ENCODE results near the gene ETNPPL.
"Not testable (repeated sequence)": the region's sequence is repeated elsewhere in the genome, so short reads cannot be mapped to it uniquely, and the experiment has no call there.

ETNPPL gene

DNA sequence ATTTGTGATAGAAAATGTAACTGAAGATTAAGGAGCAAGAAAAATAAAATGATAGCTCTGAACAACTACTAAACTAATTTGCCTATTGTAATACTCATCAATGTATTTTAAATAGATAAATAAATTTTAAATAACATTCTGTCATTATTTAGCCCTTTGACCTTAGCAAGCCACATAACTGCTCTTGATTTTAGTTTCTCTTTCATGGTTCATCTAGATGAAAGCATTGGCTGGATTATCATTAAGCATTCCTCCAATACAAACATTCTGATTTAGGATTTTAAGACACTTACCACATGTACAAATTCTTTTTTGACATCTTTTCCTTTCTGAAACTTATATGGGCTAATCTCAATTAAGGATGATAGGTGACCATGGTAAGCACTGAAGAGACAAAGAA lies 8.5 kb downstream of the ETNPPL start:
- DNase-seq (ENCODE audit: low spot score): no peak

DNA sequence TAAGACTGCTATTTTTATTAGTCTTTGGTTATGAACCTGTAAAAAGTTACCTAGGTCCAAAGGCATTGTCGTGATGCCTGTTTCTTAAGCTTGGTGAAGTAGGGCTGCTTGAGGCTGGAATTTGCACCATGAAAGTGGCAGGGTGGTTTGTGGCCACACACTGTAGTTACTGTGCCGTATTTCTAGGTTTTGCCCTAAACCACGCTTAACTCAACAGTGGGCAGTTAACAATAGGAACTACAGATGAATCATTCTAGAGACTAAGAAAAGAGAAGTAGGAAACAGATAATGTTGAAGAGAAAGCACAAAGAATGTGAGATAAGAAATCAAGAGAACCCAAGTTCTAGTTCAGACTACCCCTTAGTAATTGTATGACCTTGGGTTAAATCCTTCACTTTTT lies 11.5 kb downstream of the ETNPPL start:
- no peak for DNase-seq (ENCODE audit: low spot score)

DNA sequence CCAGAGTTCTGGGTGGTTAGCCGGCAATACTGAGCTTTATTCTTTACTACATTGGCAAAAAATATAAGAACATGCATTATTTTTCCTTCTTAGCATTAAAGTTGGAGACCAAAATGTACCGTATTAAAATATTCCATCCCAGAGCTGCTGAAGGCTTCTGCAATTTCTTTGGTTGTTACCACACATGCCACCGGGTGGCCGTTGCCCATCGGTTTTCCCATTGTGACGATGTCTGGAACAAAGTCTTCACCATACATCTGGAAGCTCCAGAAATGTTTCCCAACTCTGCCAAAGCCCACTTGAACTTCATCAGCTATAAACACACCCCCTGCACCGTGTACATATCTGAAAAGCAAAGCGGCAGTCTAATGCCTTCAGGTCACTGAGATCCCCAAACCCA lies 13.7 kb downstream of the ETNPPL start:
- DNase-seq (ENCODE audit: low spot score): no peak

DNA sequence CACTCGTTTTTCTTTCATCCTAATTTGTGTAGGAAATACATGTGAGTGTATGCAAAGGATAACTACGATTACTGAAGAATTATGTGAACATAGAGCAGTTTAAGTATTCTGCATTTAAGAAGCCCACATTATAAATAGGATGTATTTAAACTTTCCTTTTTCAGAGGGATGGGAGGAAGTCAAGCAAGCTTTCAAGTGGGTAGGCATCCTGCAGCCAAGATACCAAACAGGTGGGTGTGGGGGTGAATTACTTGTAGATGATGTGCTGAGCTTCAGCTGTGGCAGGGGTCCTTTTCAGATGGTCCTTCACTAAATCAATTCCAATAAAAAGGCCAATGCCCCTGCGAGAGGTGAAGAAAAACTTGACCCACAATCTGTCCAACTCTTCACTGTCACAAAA lies 16.3 kb downstream of the ETNPPL start:
- DNase-seq (ENCODE audit: low spot score): no peak

DNA sequence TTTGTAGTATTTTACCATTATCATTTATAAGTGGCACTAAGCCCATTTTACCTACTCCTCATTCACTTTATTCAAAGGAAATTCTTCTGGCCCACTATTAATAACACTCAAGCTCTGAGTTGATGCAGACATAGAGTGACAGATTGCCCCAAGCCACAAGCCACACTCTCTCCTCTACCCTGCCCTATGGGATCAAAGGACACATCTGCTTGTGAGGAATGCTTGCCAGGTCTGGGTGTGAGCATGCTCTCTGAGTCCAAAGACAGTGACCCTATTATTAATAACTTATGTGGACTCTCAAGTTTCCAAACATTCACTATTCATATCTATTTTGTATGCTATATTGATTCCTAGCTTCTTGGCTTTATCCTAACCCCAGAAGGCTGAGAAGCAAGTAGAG lies 18.5 kb downstream of the ETNPPL start:
- no peak for DNase-seq (ENCODE audit: low spot score)

DNA sequence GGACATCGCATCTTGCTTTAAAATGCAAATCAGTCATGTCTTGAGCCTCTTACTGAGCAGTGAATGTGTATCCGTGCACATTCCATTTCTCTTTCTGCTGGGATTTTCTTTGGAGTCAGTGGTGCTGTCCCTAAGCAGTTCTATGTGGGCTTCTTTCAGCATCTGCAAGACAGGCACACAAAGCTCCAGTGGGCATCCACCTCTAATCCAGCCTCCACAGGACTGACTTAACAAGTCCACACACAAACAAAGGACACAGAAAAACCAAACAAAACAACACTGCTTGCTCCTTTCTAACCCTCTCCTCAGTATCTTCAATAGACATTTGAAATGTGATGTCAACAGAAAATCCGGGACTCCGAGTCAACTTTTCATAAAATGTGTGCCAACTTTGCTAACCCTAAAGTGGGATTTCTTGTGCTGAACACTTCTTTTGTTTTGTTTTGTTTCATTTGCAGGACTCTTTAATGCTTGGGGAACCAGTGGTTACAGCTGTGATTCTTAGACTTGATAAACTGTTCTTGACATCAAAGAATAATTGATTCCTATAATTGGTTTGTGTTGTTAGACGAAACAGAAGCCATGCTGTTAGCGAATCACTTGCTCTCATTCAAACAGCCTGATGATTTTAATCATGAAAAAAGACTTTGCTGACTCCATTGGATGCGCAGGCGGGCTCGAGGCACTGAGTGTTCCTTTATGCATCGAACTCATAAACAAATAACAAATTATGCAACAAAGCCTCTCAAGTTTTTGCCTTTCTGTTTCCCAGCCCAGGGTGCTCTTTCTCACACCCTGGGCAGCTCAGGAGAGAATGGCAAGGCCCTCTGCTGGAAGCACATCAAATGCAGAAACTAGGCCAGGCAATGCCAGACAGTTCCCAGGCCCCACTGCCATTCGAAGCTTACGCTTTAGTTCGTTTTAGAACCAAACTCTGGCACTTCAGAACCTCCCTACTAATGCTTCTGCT lies 20.1 kb downstream of the ETNPPL start:
- DNase-seq (ENCODE audit: low spot score): no peak

DNA sequence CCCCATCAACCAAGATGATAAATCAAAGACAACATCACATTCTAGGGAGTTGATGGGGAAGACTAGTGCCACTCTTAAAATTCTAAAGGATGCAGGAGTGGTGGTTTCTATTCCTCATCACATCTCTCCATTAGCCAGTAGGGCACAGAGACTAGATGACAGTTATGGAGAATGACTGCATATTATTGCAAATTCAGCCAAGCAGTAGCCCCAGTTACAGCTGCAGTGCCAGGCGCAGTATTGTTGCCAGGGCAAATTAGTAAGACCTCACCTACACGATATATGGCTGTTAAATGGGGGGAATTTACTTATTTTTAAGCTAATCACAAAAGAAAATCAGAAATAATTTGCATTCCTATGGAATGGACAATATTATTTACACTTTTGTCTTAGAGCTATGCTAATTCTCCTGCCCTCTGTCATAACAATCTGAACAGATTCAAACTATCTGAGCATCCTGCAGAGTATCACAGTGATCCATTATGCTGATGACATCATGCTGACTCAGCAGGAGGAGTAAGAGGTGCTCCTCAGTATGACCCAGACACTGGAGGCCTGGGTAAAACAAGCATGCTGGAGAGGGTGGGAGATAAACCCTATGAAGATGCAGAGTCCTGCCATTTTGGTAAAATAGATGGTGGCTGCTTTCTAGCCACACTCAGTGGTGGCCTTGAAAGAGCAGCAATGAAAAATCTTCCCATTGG lies 24.7 kb downstream of the ETNPPL start:
- no peak for DNase-seq (ENCODE audit: low spot score)

DNA sequence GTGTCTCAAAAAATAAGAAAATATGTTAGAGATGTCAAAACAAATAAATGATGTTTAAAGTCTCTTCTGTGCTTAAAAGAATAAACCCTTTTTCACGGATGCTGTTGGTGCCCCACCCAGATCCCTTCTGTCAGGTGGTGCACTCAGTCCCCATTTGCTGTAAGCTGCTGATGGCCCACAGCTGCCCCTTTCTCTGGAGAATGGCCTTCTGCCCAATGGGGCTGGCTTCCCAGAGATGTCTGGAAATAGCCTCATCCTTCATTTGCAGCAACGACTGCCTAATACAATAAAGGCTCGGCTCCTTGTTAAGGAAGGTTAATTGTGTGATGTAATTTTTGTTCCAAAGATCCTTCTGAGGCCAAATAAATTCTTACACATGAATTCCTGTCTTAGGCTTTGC lies 31.8 kb downstream of the ETNPPL start:
- no peak for DNase-seq (ENCODE audit: low spot score)

DNA sequence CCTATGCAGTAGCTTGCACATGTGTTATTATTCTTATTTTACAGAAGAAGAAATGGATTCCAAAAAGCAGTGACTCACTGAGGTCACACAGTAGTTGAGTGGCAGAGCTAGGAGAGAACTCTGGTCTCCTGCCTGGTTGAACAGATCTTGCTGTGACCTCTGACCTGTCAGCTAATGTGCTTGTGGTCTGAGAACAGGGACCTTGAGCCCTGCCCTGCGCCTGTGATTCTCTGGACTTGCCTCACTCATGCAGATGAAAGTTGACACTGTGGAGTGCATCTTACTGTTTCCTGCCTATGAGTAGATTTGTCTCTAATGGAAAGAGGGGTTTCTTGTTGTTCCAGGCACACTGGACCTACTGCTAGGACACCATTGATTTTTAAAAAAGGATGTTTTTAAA lies 32.3 kb downstream of the ETNPPL start:
- no peak for DNase-seq (ENCODE audit: low spot score)

DNA sequence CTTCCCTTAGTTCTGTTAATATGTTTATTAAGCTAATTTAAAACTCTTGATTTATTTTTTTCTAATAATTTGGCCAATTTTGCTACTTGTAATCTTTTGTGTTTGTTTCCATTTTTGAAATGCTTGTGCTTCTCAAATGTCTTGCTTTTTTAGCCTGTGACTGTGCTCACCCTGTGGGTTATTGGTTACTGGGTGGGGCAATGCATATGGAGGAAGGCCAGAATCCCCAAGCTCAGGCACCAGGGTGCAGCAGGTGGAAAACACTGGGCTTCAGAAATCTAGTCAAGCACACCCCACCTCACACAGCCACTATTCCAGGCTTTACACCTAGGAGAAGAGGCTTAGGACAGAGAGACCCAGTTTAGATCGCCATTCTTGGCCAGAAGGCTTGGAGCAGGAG lies 33.1 kb downstream of the ETNPPL start:
- no peak for DNase-seq (ENCODE audit: low spot score)

DNA sequence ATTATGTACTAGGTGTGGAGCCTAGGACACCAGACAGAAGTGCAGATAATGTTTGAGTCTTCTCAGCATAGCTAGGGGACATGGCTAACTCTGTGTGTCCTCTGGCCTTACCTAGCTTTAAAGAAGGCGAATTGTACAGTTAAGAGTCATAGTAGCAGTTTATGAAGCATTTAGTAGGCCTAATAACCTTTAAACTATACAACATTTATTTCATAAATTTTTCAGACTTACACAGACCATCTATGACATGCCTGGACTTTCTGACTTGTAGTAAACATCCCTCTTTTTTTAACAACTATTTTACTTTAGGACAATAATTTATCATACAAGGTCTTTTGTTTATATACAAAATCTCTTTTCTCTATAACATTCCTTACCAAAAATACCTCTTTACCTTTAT lies 37.4 kb downstream of the ETNPPL start:
- DNase-seq (ENCODE audit: low spot score): no peak

DNA sequence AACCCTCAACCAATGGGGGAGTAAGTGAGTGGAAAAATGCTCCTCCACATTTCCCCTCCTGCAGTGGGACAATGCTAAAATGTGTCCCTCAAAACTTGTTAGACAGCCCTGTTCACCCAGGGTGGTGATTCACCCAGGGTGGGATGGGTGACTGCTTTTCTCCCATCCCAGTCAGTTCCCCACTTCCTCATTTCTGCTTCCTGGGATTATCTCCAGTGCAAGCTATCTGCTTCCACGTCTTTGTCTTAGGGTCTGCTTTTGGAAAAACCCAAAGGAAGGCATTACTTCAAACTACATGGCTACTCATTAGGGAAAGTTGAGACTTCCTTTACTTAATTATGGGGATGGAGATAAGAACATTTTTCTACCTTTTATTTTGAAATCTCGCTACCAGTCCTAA lies 45.5 kb downstream of the ETNPPL start:
- no peak for DNase-seq (ENCODE audit: low spot score)

DNA sequence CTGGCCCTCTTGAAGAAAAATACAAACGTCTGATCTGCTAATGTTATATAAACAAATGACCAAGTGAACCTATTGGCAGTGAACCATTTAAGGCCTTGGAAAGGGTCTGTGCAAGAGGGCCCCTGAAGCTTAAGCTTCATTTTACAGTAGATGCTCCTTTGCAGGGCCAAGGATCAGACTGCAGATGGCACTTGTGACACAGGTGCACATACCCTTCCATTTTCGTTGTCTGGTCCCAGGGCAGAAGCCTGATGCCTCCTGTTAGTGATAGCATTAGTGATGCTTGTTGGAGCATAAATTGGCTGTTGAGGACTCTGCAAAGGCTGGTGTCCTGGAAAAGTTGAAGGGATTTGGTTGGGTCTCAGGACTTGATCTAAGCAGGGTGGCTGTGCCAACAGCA lies 46.5 kb downstream of the ETNPPL start:
- no peak for DNase-seq (ENCODE audit: low spot score)

DNA sequence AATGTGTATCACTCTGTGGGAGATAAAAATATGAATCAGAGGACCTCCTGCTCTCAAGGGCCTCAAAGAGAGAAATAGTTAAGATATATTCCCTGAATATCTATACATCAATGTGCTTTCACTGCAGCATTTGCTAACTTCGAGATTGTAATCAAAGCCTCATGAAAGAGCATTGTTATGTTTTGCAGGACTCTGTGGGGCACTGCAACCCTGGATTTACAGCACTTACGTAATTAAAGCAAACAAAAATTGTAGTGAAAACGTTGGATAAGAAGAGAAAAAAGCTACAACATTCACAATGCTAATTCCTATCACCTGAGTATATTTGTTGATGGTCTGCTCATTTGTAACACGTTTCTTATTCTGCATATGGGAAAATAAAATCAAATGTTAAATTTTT lies 48.0 kb downstream of the ETNPPL start:
- DNase-seq (ENCODE audit: low spot score): no peak

DNA sequence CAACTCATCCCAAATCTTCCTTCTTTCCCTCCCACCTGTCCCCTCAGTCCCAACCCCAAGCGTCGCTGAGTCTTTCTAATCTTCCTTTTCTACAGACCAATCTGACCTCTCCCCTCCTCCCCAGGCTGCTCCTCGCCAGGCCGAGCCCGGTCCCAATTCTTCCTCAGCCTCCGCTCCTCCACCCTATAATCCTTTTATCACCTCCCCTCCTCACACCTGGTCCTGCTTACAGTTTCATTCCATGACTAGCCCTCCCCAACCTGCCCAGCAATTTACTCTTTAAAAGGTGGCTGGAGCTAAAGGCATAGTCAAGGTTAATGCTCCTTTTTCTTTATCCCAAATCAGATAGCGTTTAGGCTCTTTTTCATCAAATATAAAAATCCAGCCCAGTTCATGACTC lies 52.3 kb downstream of the ETNPPL start:
- DNase-seq (ENCODE audit: low spot score): not testable (repeated sequence)

DNA sequence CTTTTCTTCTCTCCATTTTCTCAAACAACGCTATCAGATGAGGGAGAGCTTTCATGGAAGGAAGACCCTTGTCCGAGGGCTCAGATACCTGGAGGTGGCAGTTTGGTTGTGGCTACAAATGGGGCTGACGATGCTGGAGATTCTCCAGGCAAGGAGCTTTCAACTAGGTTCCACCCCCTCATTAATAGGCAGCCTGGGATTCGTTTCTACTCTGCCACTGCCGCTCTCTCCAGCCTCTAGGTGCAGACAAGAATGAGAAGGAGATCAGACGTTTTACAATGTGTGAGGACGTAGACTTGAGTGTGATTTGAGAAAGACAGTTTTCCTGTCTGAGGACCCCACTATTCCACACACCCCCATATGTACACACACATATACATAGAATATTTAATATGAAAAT lies 53.1 kb downstream of the ETNPPL start:
- DNase-seq (ENCODE audit: low spot score): no peak

DNA sequence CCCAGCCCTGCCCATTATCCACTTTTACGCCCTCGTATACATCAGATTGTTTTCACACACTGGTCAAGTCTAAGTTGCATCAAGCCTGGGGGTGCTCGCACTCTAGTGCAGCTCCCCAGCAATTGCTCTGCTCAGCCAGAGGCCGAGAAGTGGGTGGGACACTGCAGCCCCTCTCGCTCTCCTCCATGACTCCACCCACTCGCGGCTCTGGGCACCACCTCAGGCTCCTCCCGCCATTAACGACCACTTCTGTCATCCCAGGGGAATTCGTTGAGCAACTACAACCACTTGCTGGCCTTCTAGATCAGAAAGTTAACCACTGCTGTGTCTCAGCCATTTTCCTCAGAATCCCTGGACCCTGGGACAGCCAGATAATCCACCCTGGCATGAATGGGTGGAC lies 53.6 kb downstream of the ETNPPL start:
- DNase-seq (ENCODE audit: low spot score): no peak

DNA sequence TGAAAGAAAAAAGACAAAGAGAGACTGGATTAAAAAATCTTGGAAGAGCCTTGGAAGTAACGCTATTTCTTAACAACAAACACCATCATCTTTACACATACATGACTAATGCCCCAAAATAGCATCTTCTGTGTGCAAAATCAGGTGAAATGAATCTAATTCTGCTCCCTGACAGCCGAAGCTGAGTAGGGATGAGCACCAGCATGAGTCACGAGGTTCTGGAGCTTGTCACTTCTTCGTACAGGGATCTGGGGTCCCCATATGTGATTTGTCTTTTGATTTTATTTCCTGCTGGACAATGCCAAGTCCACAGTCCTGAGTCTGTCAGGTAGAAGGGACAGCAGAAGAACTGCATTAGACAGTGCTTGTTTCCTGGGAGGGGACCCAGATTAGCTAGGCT lies 56.6 kb downstream of the ETNPPL start:
- DNase-seq (ENCODE audit: low spot score): no peak

DNA sequence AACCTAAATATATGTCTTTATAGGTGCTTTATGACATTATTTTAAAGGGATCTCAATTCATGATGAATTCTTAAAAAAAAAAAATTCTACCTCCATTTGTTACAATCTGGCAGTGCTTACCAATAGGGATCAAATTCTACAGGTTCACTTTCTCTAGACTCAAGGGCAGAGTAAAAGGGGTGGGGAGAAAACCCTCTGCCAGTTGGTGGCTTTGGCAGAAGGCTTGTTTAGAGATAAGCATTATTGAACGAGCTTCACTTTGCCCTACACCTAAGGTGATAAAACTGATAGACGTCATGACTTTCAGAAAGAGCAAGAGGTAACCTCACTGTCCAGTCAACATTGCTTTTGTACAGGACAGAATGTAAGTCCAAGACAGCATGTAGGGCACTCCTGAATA lies 58.9 kb downstream of the ETNPPL start:
- no peak for DNase-seq (ENCODE audit: low spot score)

DNA sequence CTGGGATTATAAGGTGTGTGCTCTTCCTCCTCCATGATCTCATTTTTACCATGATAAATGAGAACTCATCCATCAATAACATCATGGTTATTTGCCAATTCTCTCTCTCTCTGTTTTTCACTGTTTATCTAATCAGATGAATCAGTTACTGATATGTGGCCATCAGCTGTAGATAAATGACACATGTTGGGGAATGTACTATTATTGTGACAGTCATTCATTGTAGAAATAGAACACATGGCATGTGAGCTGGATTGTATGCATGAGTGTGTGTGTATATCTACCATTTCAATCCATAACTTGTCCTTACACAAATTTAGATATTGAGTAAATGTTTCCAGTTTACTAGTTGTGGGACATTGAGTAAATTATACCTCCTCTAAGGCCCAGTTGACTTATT lies 59.5 kb downstream of the ETNPPL start:
- no peak for DNase-seq (ENCODE audit: low spot score)

DNA sequence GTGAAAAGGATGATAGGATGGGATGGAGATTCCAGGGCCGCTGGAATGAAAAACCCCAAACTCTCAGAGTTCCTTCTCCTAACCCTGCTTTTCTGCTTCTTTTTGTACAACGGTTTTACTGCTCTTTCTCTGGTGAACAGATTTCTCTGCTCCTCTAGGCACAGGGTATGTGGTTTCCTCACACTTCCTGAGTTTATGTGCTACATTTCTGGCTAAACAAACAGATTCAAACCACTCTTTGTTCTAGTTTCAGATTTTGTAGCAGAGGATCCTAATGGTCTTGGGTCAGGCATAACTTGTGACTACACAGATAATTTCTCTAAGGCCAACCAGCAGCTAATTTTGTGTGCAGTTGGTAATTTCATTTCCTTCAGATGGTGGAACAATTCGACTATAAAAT lies 59.9 kb downstream of the ETNPPL start:
- no peak for DNase-seq (ENCODE audit: low spot score)

DNA sequence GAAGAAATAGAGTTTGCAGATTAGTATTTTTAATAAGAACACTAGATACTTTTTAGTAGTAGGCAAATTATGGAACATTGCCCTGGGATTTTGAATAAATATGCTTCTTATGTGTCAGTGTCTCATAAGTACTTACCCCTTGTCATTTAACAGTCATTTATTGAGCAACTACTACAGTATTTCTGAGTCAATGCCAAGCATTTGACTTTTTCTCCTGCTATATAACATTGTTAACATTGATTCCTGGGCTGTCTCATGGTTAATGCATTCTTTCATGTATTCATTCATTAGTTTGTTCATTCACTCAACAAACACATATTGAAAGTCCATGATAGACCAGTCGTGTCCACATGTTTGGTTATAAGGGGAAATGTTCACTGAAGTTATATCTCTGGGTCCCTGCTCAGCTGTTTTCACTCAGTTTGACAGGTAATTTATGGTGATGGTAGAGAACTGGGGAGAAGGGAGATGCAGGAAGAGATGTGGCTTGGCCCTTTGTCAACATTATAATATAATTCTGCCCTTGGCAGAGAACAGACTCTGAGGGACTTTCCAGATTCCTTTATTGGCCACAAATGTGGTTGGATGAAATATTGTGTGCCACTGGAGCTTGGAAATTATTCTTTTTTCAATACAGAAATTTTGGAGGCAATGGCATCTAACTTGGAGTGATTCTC lies 62.6 kb downstream of the ETNPPL start:
- no peak for DNase-seq (ENCODE audit: low spot score)

DNA sequence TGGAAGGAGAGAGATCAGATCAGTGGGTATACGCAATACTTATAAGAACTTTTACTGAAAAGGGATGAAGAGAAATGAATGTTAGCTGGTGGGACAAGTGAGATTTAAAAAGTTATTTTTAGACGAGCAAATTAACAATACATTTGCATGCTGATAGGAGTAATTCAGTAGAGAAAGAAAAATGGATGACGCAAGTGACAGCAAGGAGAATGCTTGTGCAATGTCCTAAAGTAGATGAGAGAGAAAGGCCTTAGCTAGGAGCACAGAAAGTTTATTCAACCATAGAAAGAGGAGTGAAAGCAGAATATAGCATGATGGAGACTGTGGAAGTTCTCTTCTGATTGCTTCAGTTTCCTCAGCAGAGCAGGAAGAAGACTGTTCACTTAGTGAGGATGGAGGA lies 66.7 kb downstream of the ETNPPL start:
- DNase-seq (ENCODE audit: low spot score): no peak

All from HuH-7.5 (cell line).